GM18508 (cell line): Measurements from ENCODE around the gene RAB5B.

Experiments used
- ATAC-seq: cut with Tn5 transposase; IDR thresholded peaks from one replicate; pipeline ENCODE4 v1.9.1; 2021; ENCODE audit warnings: moderate number of reproducible peaks; ENCODE audit not compliant: insufficient read depth, unreplicated experiment

RAB5B gene

GRCh38 chr12:55973599-55974307 lies at the start of gene RAB5B:
RAB5B (plus strand) TSS chr12:55974078; CDS start chr12:55986961, 12,883 bp downstream.
- peak; percentile 85 for ATAC-seq

GRCh38 chr12:55925371-55925770 lies 48.5 kb upstream of the RAB5B start:
- no peak for ATAC-seq

- ATAC-seq = no peak
These were observed 47.8 kb upstream of the RAB5B start for GRCh38 chr12:55925870-55926737.

GRCh38 chr12:55926738-55927587 lies 46.9 kb upstream of the RAB5B start:
- ATAC-seq = no peak

GRCh38 chr12:55927588-55928502 lies 46.0 kb upstream of the RAB5B start, which contains the start of gene PYM1:
PYM1 (minus strand) TSS chr12:55927894; CDS start chr12:55927761, 133 bp downstream.
- peak; percentile 29 for ATAC-seq

GRCh38 chr12:55929306-55929791 lies 44.5 kb upstream of the RAB5B start:
- peak; percentile 33 for ATAC-seq

- ATAC-seq = no peak
These were observed 43.0 kb upstream of the RAB5B start, which contains the start of gene DGKA for GRCh38 chr12:55930771-55931316. DGKA (plus strand) TSS chr12:55931162; CDS start chr12:55936504, 5,342 bp downstream.

GRCh38 chr12:55931317-55931779 lies 42.5 kb upstream of the RAB5B start:
- ATAC-seq = no peak

- ATAC-seq = no peak
These were observed 41.9 kb upstream of the RAB5B start for GRCh38 chr12:55931780-55932550.

GRCh38 chr12:55932551-55932910 lies 41.3 kb upstream of the RAB5B start:
- no peak for ATAC-seq

GRCh38 chr12:55933169-55933798 lies 40.6 kb upstream of the RAB5B start:
- no peak for ATAC-seq

GRCh38 chr12:55933799-55934742 lies 39.8 kb upstream of the RAB5B start:
- ATAC-seq = no peak

- no peak for ATAC-seq
These were observed 39.1 kb upstream of the RAB5B start for GRCh38 chr12:55934773-55935172.

GRCh38 chr12:55935738-55936151 lies 38.1 kb upstream of the RAB5B start:
- ATAC-seq = no peak

GRCh38 chr12:55937981-55938380 lies 35.9 kb upstream of the RAB5B start:
- no peak for ATAC-seq

GRCh38 chr12:55938826-55939501 lies 34.9 kb upstream of the RAB5B start:
- ATAC-seq = no peak
